Adrenal gland (tissue), 12 donors: ENCODE results near the gene CCDC27. TPM values are rescaled to one million over a fixed set of nuclear protein-coding genes. Genes with fewer than 3 reads are reported as not detected.

Experiments used
- DNase-seq, 7 donors: peaks; one replicate each; pipeline ENCODE4 v3.0.0-alpha.2; 2019 to 2020
- H3K27ac ChIP-seq, 5 donors: fragments of 200-600 bp; sonication (generic) in 4 of 5; 1 replicate in 3 of 5; 2 replicates in 2 of 5; pipeline versions ENCODE4 v1.5.1 to v1.8.0; 2016 to 2020; ENCODE audit warnings: mild to moderate bottlenecking in 1 of 5
- H3K27me3 ChIP-seq: fragments of 200-600 bp; 2 replicates; pipeline ENCODE4 v1.8.0; 2021
- H3K36me3 ChIP-seq, 2 donors: fragments of 200-600 bp; replicated peaks in 1 of 2; 1 replicate in 1 of 2; 2 replicates in 1 of 2; pipeline versions ENCODE4 v1.5.1 to v1.8.0; 2018 to 2022
- H3K4me1 ChIP-seq, 2 donors: fragments of 200-600 bp; replicated peaks in 1 of 2; 1 replicate in 1 of 2; 2 replicates in 1 of 2; pipeline versions ENCODE4 v1.5.1 to v1.8.0; 2018 to 2021
- H3K4me3 ChIP-seq, 4 donors: fragments of 200-600 bp; sonication (generic) in 3 of 4; one replicate each; pipeline ENCODE4 v1.5.1; 2016 to 2018
- H3K9me3 ChIP-seq, 3 donors: fragments of 200-600 bp; sonication (generic) in 1 of 3; replicated peaks in 1 of 3; 1 replicate in 2 of 3; 2 replicates in 1 of 3; pipeline versions ENCODE4 v1.5.1 to v1.8.0; 2016 to 2021
- CTCF ChIP-seq, 6 experiments: fragments of 450-650 bp in 4 of 6; fragments of 200-600 bp in 2 of 6; sonication (generic) in 1 of 6; IDR thresholded peaks; 1 replicate in 5 of 6; 2 replicates in 1 of 6; pipeline versions ENCODE4 v1.5.1 to v1.8.0; 2016 to 2021; ENCODE audit warnings: antibody characterized with exemption in 6 of 6, mild to moderate bottlenecking in 2 of 6, moderate library complexity in 1 of 6
- POLR2A ChIP-seq, 2 donors: fragments of 450-650 bp; IDR thresholded peaks; one replicate each; pipeline ENCODE4 v1.6.1; 2017; ENCODE audit warnings: antibody characterized with exemption in 2 of 2, mild to moderate bottlenecking in 2 of 2, moderate library complexity in 1 of 2
- WGBS, 4 donors: extraction: QIAGEN DNeasy Blood & Tissue Kit in 2 of 4; methylation state at CpG; one replicate each; pipeline versions ENCODE4 v1.1.5 to v1.1.7; 2013 to 2017; 5-methylcytosine and 5-hydroxymethylcytosine counted together
- intact Hi-C, 2 donors: fragments of 100-400 bp; cut with DNase I; formaldehyde crosslinking; loops; one replicate each; pipeline versions ENCODE4 v1.14.1 to v1.15.0; 2022 to 2023
- polyA plus RNA-seq, 3 donors: library from polyadenylated mRNA; stranded (reverse); fragments of 200-250 nt in 2 of 3; fragments of 350-450 nt in 1 of 3; fragmentation: Illumina TruSeq in 1 of 3; extraction: RNeasy Lipid Tissue Mini Kit (QIAGEN cat#74804) in 1 of 3; gene quantifications; one replicate each; pipeline ENCODE4 v1.2.3, GENCODE V29; 2013 to 2014
- total RNA-seq, 9 donors: library from RNA; depleted of rRNA in 4 of 9; stranded (reverse); fragments of >200 nt in 4 of 9; fragments of 120-200 nt in 1 of 9; fragmentation: NEBNext Ultra II Directional in 1 of 9; extraction: Animal tissue kit (Norgen Biotek cat#: 25700) in 1 of 9; gene quantifications; one replicate each; pipeline versions ENCODE4 v1.1.0 to v1.2.4, GENCODE V29; 2013 to 2023
- donor health status: healthy with polysubstance abuse.
- donor health status: Bipolar disorder and iron deficiency.
- donor health status: DM: yes; HTN: yes; CAD: no.
- donor health status: DM: no; HTN: no; CAD: no.
- donor health status: DM: no; HTN: no; CAD: no.
- donor health status: DM: yes; HTN: yes; CAD: no.

Gene CCDC27
- total and polyA plus RNA-seq, 12 donors, result not detected

GRCh38 chr1:3730543-3731247, 21.6 kb upstream of the CCDC27 start:
- no peak overlapping the region for H3K27ac ChIP-seq
- H3K36me3 ChIP-seq, result no peaks in the 10 kb centered on the region
- no peak for DNase-seq
- intact Hi-C loops, result no loop called here
- no peaks in the 10 kb centered on the region for H3K27me3 ChIP-seq
- H3K9me3 ChIP-seq, result no peaks in the 10 kb centered on the region
- 79 to 84% (median 81%) methylated on average over 15 to 25 of the region's 25 CpGs for whole genome bisulfite sequencing, 4 donors
- H3K4me3 ChIP-seq, result no peak overlapping the region
- H3K4me1 ChIP-seq, result no peaks in the 10 kb centered on the region
- no peak for TF ChIP-seq POLR2A (IDR thresholded peaks at IDR 0.05)
- no peak for TF ChIP-seq CTCF (IDR thresholded peaks at IDR 0.05)

- peaks cover 0 to 9% of the 10 kb centered on the region in 2 donors for H3K36me3 ChIP-seq
- no peaks in the 10 kb centered on the region for H3K4me1 ChIP-seq
- no peaks in the 10 kb centered on the region for H3K9me3 ChIP-seq
- intact Hi-C loops, result no loop called here
- WGBS, 4 donors, result 53 to 63% (median 60%) methylated on average over 7 to 25 of the region's 25 CpGs
- no peak overlapping the region for H3K4me3 ChIP-seq
- no peaks in the 10 kb centered on the region for H3K27me3 ChIP-seq
- no peak for TF ChIP-seq CTCF (IDR thresholded peaks at IDR 0.05)
- no peak for TF ChIP-seq POLR2A (IDR thresholded peaks at IDR 0.05)
- no peak overlapping the region for H3K27ac ChIP-seq
- DNase-seq, result no peak
Measured at GRCh38 chr1:3731583-3732433, 20.4 kb upstream of the CCDC27 start.

- 41 to 42% methylated on average over 37 of the region's 37 CpGs; no CpG with 5 or more reads in 2 of the 4 donors for WGBS, 4 donors
- H3K9me3 ChIP-seq, result no peaks in the 10 kb centered on the region
- TF ChIP-seq POLR2A (IDR thresholded peaks at IDR 0.05), result no peak
- TF ChIP-seq CTCF (IDR thresholded peaks at IDR 0.05), result no peak
- intact Hi-C loops, result no loop called here
- H3K4me1 ChIP-seq, result no peaks in the 10 kb centered on the region
- no peak for DNase-seq
- no peak overlapping the region for H3K4me3 ChIP-seq
- no peaks in the 10 kb centered on the region for H3K27me3 ChIP-seq
- peaks cover 0 to 17% of the 10 kb centered on the region in 2 donors for H3K36me3 ChIP-seq
- no peak overlapping the region for H3K27ac ChIP-seq
Measured at GRCh38 chr1:3732434-3733093, 19.7 kb upstream of the CCDC27 start.
